ENCODE measurements around the gene RUVBL1. TPM values are rescaled to one million over a fixed set of nuclear protein-coding genes. Genes with fewer than 3 reads are reported as not detected.

RUVBL1 gene
- 10 to 100 TPM; 16.3 to 20.9 (median 17.1) TPM for total RNA-seq
- 10 to 100 TPM; 12.0 to 40.6 (median 12.7) TPM for polyA plus RNA-seq

GRCh38 chr3:128123538-128124368, at the start of gene RUVBL1:
RUVBL1 (minus strand) TSS chr3:128123812; CDS start chr3:128123724, 88 bp downstream.
- Histone ChIP-seq H3K4me3 (peak within 1 kb of the TSS; percentile 62 to 95 (median 74)), H3K27me3 (no peaks in the 10 kb centered on the region), H3K4me1 (peaks cover 0 to 15% (median 11%) of the 10 kb centered on the region in 4 donors), H3K36me3 (peaks cover 0 to 1% (median 0%) of the 10 kb centered on the region in 4 donors), H3K27ac (peak within 1 kb of the TSS; percentile 71 to 85 (median 76)), H3K9me3 (no peaks in the 10 kb centered on the region)
- WGBS, 2 donors: 2 to 4% methylated on average over 47 of the region's 47 CpGs
- peak in 2 of 4 donors; percentile 13 to 77 for TF ChIP-seq EP300 (IDR thresholded peaks at IDR 0.05)
- TF ChIP-seq, protein P1, sequence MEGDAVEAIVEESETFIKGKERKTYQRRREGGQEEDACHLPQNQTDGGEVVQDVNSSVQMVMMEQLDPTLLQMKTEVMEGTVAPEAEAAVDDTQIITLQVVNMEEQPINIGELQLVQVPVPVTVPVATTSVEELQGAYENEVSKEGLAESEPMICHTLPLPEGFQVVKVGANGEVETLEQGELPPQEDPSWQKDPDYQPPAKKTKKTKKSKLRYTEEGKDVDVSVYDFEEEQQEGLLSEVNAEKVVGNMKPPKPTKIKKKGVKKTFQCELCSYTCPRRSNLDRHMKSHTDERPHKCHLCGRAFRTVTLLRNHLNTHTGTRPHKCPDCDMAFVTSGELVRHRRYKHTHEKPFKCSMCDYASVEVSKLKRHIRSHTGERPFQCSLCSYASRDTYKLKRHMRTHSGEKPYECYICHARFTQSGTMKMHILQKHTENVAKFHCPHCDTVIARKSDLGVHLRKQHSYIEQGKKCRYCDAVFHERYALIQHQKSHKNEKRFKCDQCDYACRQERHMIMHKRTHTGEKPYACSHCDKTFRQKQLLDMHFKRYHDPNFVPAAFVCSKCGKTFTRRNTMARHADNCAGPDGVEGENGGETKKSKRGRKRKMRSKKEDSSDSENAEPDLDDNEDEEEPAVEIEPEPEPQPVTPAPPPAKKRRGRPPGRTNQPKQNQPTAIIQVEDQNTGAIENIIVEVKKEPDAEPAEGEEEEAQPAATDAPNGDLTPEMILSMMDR (IDR thresholded peaks at IDR 0.05): no peak
- TF ChIP-seq POLR2AphosphoS5 (IDR thresholded peaks at IDR 0.05): peak; percentile 22 to 69 (median 68)
- TF ChIP-seq POLR2A (IDR thresholded peaks at IDR 0.05): peak in 1 of 2 donors; percentile 9
- peak; percentile 99 for DNase-seq
- intact Hi-C loops (cut with DNase I): loop anchor here (2.0 to 5.0 kb wide), 2 partner anchors 29 to 46 kb away; partner anchors contain the start of gene EEFSEC

GRCh38 chr3:128173200-128173599, 49.6 kb upstream of the RUVBL1 start:
- Histone ChIP-seq H3K36me3 (no peaks in the 10 kb centered on the region), H3K9me3 (no peaks in the 10 kb centered on the region), H3K27ac (no peak overlapping the region), H3K27me3 (no peaks in the 10 kb centered on the region), H3K4me1 (peaks cover 0 to 18% (median 0%) of the 10 kb centered on the region in 4 donors), H3K4me3 (no peak overlapping the region)
- intact Hi-C loops (cut with DNase I): loop anchor here (5.0 kb wide), 1 partner anchor 434 kb away; no protein-coding TSS in a partner anchor
- no peak for DNase-seq
- WGBS, 2 donors: 86 to 93% methylated on average over 8 of the region's 8 CpGs
- TF ChIP-seq, protein P1 (IDR thresholded peaks at IDR 0.05): no peak
- TF ChIP-seq POLR2AphosphoS5 (IDR thresholded peaks at IDR 0.05) (no peak), POLR2A (IDR thresholded peaks at IDR 0.05) (no peak), EP300 (IDR thresholded peaks at IDR 0.05) (no peak)

GRCh38 chr3:128170866-128171516, 47.4 kb upstream of the RUVBL1 start:
- DNase-seq: peak; percentile 85
- peak in 2 of 4 donors; percentile 16 to 18 for TF ChIP-seq POLR2AphosphoS5 (IDR thresholded peaks at IDR 0.05)
- TF ChIP-seq, protein P1 (IDR thresholded peaks at IDR 0.05): peak; percentile 57 to 83 (median 68)
- TF ChIP-seq EP300 (IDR thresholded peaks at IDR 0.05): no peak
- TF ChIP-seq POLR2A (IDR thresholded peaks at IDR 0.05): no peak
- no peaks in the 10 kb centered on the region for H3K36me3 ChIP-seq
- 15 to 42% methylated on average over 5 of the region's 5 CpGs for WGBS, 2 donors
- intact Hi-C loops (cut with DNase I): loop anchor here (2.0 to 5.0 kb wide), 3 partner anchors 152 to 436 kb away; no protein-coding TSS in a partner anchor
- peaks cover 0 to 18% (median 0%) of the 10 kb centered on the region in 4 donors for H3K4me1 ChIP-seq
- H3K4me3 ChIP-seq: no peak overlapping the region
- no peak overlapping the region for H3K27ac ChIP-seq
- H3K27me3 ChIP-seq: no peaks in the 10 kb centered on the region
- H3K9me3 ChIP-seq: no peaks in the 10 kb centered on the region

DNA sequence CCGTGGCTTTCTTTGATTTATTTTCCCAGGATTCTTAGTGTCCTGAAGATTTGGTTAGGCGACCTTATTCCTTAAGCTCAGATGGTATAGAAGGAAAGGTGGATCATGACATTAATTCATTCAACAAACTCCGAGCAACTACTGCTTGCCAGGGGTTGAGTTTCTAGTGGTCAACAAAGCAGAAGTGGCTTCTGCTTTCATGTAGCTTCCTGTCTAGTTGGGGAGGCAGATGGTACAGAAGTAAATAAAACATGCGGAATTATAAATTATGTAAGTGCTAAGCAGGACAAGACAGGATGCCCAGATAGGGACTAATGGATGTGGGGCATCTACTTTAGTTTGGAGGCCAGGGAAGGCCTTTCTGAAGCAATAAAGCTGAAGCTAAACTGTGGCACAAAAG, 45.2 kb upstream of the RUVBL1 start:
- no peak for TF ChIP-seq POLR2A (IDR thresholded peaks at IDR 0.05)
- no peak for TF ChIP-seq EP300 (IDR thresholded peaks at IDR 0.05)
- no peak for TF ChIP-seq POLR2AphosphoS5 (IDR thresholded peaks at IDR 0.05)
- TF ChIP-seq, protein P1 (IDR thresholded peaks at IDR 0.05): no peak
- 86 to 92% methylated on average over 4 of the region's 4 CpGs for WGBS, 2 donors
- Histone ChIP-seq H3K27ac (no peak overlapping the region), H3K4me1 (peaks cover 0 to 4% (median 0%) of the 10 kb centered on the region in 4 donors), H3K36me3 (no peaks in the 10 kb centered on the region), H3K27me3 (no peaks in the 10 kb centered on the region), H3K9me3 (no peaks in the 10 kb centered on the region), H3K4me3 (no peak overlapping the region)
- no peak for DNase-seq
- intact Hi-C loops (cut with DNase I): no loop called here

Data from sigmoid colon (tissue), 7 donors.